HS-5 (cell line): ENCODE data around the gene EIF2S1.
"Not testable (repeated sequence)": the region's sequence is repeated elsewhere in the genome, so short reads cannot be mapped to it uniquely, and the experiment has no call there.

Source experiments
- DNase-seq: peaks from one replicate; pipeline ENCODE4 v3.0.0-alpha.2; 2012; ENCODE audit warnings: low read depth

The EIF2S1 gene

DNA sequence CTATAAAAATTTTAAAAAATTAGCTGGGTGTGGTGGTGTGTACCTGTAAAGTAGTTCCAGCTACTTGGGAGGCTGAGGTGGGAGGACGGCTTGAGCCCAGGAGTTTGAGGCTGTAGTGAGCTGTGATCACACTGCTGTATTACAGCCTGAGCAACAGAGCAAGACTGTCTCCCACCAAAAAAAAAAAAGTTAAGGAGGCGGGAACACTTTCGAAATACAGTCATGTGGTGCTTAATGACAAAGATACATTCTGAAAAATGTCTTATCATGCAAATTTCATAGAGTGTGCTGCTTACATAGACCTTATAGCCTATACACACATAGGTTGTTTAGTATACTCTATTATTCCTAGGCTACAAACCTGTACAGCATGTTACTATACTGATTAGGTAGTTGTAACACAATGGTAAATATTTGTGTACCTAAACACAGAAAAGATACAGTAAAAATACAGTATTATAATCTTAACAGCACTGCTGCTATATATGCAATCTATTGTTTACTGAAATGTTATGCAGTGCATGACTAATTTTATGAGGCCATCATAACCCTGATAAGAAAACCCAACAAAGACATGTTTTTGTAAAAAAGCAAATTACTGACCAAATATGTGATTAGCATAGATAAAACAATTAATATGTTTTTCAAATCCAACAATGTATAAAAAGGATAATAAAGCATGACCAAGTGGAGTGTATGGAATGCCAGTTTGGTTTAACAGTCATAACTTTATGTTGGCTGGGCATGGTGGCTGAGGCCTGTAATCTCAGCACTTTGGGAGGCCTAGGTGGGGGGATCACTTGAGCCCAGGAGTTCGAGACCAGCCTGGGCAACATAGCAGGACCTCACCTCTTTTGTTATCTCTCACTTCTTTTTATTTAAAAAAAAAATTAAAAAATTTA is 11.4 kb downstream of the EIF2S1 start:
- DNase-seq = no peak

GRCh38 chr14:67372833-67373232 is 12.7 kb downstream of the EIF2S1 start:
- no peak for DNase-seq

DNA sequence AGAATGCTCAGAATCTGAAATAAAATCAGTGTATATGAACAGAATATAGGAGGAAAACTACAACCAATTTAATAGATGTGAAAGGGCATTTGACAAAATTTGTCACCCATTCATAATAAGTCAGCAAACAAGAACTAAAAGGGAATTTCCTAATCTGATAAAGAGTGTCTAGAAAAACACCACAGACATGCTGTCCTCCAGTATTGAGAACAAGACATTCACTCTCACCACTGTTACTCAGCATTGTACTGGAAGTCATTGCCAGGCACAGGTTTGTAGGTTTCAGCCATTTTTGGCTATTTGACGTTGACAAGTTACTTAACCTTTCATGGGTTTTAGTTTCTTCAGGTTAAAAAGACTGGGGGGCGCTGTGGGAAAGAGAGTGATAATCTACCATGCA is 13.2 kb downstream of the EIF2S1 start:
- no peak for DNase-seq

GRCh38 chr14:67377916-67378315 is 17.8 kb downstream of the EIF2S1 start:
- no peak for DNase-seq

- DNase-seq = no peak
These were observed 25.0 kb downstream of the EIF2S1 start for GRCh38 chr14:67385120-67385519.

DNA sequence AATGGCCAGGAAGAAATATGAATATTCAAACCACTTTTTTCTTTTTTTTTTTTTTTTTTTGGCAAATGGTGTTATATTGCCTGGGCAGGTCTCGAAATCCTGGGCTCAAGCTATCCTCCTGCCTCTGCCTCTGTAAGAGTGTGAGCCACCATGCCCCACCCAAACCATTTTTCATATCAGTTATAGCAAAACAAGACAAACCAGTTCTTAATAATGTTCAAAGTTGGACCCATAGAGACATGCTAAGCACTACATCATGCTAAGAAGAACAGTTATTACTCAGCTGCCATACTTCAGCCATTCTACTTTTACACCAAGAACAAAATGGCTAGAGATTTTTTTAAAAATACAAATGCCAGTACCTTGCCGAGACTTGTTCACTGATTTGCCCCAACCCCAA is 25.5 kb downstream of the EIF2S1 start:
- no peak for DNase-seq

GRCh38 chr14:67387195-67387594 is 27.1 kb downstream of the EIF2S1 start:
- DNase-seq = no peak

DNA sequence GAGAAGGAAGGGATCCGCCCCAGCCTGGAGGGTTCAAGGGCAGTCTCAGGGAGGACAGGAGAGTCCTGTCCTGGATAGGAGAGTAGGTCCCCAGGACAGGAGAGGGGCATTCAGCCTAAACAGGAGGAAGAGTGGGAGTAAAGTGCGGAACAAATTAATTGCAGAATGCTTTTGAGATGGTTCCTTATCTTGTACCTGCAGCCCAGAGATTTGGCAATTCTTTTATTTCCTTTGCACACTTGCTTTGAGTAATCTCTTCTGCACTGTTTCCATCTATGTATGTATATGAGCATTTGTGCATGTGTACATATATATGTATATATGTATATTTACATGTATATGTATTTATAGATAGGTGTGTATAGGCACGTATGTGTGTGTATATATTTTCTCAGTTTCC is 29.1 kb downstream of the EIF2S1 start:
- DNase-seq = no peak

GRCh38 chr14:67389811-67390534 is 29.8 kb downstream of the EIF2S1 start:
- DNase-seq = no peak

GRCh38 chr14:67391268-67391667 is 31.1 kb downstream of the EIF2S1 start:
- DNase-seq = no peak

DNA sequence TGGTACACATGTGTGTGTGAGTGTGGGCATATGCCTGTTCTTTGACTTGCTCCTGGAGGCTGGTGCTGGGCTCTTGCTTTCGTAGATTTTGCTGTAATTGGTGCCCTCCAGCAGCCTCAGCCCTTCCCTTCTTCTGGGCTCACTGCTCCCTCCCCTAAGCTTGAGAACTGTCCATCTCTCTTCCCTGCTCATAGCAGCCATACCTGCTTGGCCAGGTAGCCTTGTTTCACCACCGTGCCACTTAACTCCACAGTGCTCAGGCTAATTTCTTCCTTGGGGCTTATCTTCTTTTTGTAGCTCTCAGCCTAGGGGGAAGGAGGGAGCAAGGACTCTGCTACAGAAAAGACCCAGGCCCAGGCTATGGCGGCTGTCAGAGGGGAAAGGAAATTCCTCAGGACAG is 32.0 kb downstream of the EIF2S1 start:
- no peak for DNase-seq

DNA sequence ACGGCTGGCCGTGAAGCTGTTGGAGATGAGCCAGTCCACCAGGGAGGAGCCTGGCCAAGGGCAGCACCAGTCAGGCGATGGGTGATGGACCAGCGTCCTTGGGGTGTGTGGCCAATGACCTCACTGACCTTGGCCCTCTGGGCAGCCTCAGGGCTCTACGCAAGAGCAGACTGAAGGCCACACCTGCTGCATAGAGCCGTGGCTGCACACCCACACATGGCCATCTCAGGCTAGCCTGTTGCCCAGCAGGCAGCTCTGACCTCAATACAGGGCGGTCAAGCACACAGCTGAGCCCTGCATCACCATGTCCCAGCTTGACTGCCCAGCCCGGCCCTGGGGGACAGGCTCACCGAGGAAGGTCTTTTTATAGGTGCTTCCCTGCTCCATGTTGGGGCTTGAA is 32.7 kb downstream of the EIF2S1 start:
- no peak for DNase-seq

- no peak for DNase-seq
These were observed 33.6 kb downstream of the EIF2S1 start for GRCh38 chr14:67393689-67394088.

GRCh38 chr14:67395086-67395875 is 35.2 kb downstream of the EIF2S1 start:
- DNase-seq = no peak

DNA sequence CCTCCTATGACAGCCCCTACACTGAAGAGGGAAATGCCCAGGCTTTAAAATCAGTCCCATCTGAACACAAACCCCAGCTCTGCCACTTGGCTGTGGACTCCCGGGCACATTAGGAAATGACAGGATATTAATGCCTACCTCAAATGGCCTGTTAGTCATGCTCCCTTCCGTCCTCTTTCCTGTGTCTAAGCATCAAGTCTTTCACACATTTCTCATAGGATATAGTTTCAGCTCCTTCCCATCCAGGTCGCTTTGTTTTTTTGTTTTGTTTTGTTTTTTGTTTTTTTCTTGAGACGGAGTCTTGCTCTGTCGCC is 35.7 kb downstream of the EIF2S1 start:
- no peak for DNase-seq

DNA sequence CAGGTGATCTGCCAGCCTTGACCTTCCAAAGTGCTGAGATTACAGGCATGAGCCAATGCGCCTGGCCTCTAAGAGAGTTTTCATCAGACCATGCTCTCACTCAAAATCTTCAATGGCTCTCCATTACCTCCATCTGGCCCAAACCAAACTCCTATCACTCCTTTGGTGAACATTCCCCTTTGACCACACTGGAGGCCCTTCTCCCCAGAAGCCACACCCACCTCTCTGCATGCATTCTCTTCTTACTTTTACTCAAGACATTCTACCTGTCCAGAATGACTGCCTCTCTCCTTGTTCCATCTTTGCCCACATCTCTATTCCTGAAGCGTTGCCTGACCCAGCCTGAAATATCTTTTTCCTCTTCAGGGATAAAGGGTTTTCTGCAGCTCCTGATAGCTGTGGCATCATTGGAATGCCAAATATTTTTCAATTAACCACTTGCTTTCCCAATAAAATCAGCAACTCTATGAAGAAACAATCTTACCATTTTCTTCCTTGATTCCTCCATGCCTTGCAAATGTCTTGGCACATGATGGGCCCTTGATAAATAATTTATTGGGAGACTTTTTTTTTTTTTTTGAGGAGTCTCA is 36.3 kb downstream of the EIF2S1 start:
- no peak for DNase-seq

DNA sequence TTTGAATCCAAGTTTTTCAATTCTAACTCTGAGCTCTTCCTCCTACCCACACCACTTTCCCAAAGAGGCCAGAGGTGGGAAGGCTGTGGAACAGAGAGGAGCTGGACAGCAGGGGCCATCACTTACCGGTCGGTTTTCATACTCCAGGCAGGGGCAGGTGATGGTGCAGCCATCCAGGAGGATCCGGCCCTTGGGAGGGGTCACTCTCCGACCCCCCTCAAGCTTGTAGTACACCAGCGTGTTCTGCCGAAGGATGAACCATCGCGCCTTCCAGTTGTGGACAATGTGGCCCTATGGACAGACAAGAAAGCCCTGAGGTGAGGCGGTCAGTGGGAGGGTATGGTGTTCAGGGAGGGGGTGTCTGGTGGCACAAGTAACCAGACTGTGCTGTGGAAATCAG is 37.4 kb downstream of the EIF2S1 start:
- DNase-seq = no peak

- DNase-seq = no peak
These were observed 40.3 kb downstream of the EIF2S1 start for GRCh38 chr14:67400434-67400833.

DNA sequence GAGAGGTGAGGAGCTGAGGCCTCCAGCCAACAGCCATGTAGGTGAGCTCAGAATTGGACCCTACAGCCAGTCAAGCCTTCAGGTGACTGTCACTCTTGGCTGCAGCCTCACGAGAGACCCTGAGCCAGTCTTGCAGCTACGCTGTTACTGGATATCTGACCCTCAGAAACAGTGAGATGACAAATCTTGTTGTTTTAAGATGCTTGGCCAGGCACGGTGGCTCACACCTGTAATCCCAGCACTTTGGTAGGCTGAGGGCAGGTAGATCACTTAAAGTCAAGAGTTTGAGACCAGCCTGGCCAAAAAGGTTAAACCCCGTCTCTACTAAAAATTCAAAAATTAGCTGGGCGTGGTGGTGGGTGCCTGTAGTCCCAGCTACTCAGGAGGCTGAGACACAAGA is 45.6 kb downstream of the EIF2S1 start:
- no peak for DNase-seq

GRCh38 chr14:67408122-67408801 is 48.1 kb downstream of the EIF2S1 start:
- DNase-seq = not testable (repeated sequence)

DNA sequence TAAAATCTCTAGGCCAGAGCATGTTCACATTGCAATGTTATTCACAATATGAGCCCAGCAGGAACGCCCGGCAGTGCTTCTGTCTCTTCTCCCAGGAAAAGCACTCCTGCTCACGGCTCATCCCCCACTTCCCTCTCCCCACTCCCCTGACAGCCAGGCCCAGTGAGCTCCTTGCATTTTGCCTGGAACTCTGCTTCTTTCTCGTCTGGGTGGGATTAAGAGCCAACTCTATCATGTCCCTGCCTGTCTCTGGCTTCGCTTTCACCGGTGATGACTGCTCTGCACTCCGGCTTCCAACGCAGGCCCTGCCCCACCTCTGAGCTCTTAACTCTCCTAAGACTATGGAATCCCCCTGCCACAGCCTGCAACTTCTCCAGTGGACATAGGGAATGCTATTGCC is 49.3 kb downstream of the EIF2S1 start:
- DNase-seq = no peak

DNA sequence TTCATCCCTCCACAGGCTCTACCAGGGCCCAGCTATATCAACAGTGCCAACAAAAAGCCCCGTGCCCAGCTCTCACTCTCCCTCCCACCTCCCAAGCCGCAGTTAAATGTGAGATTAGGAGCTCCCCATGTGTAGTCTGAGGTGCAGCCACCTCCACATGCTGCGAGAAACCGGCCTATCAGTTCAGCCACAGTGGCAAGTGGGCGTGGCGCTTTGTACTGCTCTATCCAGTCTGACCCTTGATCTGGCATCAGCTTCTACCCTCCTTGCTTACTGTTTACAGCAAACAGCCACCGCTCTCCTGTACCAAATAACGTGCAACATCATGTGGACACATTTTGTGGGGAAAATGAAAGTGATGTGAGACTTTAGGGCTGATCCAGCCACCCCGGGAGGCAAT is 50.2 kb downstream of the EIF2S1 start:
- no peak for DNase-seq
